ENCODE data around the gene CTNND1.
"Not testable (repeated sequence)": the region's sequence is repeated elsewhere in the genome, so short reads cannot be mapped to it uniquely, and the experiment has no call there.

The CTNND1 gene, protein sequence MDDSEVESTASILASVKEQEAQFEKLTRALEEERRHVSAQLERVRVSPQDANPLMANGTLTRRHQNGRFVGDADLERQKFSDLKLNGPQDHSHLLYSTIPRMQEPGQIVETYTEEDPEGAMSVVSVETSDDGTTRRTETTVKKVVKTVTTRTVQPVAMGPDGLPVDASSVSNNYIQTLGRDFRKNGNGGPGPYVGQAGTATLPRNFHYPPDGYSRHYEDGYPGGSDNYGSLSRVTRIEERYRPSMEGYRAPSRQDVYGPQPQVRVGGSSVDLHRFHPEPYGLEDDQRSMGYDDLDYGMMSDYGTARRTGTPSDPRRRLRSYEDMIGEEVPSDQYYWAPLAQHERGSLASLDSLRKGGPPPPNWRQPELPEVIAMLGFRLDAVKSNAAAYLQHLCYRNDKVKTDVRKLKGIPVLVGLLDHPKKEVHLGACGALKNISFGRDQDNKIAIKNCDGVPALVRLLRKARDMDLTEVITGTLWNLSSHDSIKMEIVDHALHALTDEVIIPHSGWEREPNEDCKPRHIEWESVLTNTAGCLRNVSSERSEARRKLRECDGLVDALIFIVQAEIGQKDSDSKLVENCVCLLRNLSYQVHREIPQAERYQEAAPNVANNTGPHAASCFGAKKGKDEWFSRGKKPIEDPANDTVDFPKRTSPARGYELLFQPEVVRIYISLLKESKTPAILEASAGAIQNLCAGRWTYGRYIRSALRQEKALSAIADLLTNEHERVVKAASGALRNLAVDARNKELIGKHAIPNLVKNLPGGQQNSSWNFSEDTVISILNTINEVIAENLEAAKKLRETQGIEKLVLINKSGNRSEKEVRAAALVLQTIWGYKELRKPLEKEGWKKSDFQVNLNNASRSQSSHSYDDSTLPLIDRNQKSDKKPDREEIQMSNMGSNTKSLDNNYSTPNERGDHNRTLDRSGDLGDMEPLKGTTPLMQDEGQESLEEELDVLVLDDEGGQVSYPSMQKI

DNA sequence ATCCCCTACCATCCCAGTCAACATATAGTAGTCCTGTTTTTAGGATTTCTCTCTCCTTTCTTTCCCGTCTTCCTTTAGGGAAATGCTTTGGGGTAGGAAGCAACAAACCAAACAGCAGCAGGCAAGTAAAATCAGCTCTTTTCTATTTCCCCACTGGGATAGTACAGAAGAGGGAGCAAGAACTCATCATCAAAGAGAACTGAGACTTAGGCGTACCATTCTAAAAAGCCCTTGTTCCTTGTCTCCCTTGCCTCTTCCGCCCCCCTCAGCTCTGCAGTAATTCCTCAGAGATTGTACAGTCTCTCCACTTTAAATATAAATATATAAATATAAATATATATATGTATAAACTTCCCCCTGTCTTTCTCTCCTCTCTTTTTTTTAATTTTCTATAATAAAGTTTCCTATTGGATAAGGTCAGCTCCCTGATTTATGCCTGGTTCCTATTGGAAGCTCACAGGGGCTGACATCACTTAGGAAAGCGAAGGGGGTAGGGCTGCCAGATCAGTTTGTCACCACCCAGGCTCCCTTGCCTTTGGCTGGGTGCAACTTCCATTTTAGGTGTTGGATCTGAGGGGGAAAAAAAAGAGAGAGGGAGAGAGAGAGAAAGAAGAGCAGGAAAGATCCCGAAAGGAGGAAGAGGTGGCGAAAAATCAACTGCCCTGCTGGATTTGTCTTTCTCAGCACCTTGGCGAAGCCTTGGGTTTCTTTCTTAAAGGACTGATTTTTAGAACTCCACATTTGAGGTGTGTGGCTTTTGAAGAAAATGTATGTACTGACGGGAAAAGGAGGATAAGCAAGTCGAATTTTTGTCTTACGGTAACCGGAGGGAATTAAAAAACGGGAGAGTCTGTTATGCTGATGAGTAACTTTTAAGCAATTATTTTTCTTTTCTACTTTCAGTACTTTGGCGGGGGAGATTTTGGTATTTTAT, at the start of gene CTNND1:
CTNND1 (plus strand) TSS at position 502 of the 934 bp plus-strand sequence. CDS start 29,677 bp downstream, outside the sequence.
- peak; percentile 7 to 94 (median 72) for DNase-seq

DNA sequence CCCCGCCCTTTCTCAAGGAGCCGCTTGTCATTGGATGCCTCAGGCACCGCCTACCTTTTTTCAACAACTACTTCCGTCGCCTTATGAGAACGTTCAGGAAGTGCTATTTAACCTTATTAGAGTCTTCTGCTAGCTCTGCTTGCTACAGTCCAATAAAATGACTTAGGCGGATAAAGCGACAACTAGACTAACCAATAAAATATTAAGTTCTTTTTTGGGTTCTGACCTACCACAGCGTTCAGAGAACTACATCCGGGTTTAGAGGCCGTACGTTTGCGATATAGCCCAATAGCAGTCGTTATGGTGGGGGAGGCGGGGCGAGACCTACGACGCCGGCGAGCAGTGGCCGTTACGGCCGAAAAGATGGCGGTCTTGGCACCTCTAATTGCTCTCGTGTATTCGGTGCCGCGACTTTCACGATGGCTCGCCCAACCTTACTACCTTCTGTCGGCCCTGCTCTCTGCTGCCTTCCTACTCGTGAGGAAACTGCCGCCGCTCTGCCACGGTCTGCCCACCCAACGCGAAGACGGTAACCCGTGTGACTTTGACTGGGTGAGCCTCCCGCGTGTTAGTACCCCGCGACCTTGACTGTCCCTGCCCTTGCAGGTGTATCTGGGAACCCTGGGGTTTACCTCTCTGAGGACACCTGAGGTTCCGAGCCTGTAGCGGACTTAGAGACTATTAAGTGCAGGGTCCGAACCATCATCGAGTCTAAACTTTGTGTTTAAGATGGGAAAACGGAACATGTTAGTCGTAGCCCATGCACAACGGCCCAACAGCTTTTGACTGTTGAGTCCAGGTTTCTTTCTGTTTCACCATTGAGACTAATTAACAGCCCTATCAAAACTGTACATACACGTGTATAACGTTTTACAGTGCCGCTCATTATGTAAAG, 49.1 kb upstream of the CTNND1 start, which contains the start of gene TMX2:
TMX2 (plus strand) TSS at position 338 of the 895 bp plus-strand sequence; CDS start at position 364, 26 bp downstream.
- peak; percentile 53 to 100 (median 95) for DNase-seq

DNA sequence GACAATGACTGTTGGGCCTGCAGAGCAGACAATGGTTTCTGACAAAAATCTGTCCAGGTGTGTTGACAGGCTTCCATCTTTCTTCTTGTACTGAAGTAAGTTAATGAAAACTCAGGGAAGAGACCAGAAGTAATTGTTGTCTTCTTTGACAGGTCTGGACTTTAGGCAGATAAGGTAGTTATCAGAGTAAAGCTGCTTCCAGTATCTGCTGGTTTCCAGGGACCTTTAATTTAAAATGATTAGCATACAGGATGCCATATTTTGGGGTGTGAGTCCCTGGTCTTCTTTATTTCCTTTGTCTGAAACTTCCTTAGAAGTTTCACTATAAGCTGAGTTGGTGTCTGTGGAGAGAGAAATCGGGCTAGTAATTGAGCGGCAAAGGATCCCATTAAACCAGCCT, 47.8 kb upstream of the CTNND1 start:
- no peak for DNase-seq

DNA sequence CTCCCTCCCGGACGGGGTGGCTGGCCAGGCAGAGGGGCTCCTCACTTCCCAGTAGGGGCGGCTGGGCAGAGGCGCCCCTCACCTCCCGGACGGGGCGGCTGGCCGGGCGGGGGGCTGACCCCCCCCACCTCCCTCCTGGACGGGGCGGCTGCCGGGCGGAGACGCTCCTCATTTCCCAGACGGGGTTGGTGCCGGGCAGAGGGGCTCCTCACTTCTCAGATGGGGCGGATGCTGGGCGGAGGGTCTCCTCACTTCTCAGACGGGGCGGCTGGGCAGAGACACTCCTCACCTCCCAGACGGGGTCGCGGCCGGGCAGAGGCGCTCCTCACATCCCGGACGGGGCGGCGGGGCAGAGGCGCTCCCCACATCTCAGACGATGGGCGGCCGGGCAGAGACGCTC, 44.9 kb upstream of the CTNND1 start:
- not testable (repeated sequence) for DNase-seq

DNA sequence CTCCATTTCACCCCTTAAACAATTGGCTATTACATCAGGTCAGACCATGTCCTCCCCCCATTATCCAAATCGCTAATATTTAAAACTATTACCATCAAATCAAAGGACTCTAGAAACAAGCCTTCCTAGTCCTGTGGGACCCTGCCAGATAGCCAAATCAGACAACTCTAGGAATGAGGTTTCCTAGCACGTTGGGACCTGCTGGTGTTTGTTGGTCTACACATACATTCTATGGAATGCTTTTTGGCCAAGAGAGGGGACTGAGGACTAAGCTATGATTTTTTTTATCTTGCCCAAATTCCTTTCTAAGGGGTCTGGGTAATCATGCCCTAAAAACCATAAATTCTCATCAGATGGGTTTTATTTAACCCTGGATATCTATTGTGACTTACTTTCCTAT, 34.4 kb upstream of the CTNND1 start:
- no peak for DNase-seq

DNA sequence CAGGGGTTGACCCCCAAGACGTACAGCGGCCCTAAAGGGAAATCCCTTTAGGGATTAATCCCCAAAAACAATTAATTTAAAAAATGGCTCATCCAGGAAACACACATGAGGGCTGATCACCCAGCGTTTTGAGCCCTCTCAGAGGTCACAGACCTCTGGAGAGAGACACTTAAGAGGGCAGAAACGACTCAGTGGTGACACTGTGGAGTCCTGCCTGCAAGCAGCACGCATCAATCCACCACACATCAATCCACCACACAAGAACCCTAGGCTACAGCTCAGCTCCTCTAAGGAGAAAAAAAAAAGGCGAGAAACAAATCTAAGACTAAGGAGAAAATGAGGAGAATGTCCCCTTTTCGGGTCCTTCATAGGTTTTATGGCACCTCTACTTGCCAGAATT, 32.8 kb upstream of the CTNND1 start:
- no peak for DNase-seq

DNA sequence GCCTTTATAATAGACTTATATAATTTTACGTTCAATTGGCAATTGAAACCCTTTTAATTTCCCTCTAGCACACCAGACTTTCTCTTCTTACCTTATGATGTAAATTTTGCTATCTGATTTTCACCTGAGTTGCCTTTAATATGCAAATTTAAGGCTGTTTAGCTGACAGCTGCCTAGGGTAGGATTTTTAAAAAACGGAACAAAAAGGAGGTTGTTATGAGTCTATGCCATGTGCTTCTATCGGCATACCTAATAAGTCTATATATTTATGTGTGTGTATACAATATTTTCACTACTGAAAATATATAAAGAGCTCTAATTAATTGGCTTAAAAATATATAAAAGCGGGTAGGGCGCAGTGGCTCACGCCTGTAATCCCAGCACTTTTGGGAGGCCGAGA, 32.1 kb upstream of the CTNND1 start:
- DNase-seq = no peak

DNA sequence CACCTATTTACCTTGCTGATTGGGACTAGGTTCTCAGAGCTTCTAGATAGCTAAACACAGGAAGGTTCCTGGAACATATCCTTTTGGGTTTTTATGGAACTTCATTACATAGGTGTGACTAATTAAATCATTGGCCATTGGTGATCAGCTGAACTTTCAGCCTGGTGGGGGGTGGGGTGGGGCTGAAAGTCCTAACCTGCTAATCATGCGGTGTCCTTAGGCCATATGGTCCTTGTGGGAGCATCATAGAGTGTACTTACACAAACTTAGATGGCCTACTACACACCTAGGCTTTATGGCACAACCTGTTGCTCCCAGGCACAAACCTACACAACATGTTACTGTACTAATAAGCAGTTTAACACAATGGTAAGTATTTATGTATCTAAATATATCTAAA, 28.9 kb upstream of the CTNND1 start:
- DNase-seq = no peak

DNA sequence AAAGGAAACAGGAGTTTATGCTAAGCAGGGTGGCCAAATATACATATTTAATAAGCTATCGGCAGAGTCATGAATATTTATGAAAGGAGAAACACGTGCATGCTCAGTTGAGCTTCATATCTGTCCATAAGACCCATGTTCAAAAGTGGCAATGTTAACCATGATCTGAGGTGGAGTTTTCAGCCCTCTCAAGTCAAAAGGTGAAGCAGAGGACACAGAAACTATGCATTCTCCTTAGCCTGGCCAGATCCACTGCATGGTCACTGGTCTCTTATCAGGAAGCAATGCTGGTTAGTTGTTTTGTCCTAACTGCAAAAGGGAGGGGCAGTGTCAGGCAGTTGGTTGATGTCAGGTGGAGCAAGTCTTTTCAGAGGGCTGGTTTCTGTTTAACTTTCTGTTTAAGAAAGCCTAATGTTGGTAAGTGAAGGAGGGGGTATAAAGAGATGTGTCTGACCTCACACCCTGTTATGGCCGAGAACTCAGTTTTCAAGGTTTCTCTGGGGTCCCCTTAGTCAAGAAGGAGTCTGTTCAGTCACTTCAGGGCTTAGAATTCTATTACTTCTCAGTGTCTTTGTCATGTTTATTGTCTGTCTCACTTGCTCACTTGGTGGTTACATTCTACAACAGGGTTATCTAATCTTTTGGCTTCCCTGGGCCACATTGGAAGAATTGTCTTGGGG, 25.8 kb upstream of the CTNND1 start:
- no peak for DNase-seq

DNA sequence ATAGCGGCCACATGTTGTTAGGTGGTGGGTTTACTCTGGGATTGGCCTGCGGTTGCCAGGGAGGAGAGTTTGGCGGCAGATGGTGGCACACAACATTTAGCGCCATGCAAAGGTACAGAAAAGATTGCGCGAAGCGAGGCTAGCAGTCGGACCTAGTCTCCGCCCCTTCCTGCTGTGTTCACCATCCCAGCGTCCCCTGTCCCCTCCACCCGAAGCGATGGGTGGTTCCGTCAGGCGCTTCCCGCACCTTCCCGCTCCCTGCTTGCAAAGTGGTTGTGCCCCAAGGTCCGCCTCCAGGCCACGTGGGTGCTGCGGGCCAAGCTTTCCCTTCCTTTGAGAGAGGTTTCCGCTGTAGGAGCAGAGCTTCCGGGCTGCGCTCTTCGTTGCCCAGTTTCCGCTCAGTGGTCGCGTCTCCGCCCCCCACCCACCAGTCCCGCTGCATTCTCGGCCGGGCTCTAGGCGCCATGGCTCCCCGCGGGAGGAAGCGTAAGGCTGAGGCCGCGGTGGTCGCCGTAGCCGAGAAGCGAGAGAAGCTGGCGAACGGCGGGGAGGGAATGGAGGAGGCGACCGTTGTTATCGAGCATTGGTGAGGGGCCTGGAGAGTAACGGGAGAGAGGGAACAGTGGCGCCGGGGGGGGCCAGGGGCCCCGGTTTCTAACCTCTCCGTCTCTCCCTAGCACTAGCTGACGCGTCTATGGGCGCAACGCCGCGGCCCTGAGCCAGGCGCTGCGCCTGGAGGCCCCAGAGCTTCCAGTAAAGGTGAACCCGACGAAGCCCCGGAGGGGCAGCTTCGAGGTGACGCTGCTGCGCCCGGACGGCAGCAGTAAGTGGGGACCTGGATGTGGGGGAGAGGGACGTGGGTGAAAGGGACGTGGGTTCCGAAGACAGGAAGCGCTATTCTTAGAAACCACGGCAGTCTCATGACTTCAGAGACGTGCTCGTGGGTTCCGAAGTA, 20.2 kb upstream of the CTNND1 start, which contains the start of gene SELENOH:
SELENOH (plus strand) TSS at position 360 of the 955 bp plus-strand sequence; CDS start at position 465, 105 bp downstream.
- peak; percentile 58 to 96 (median 87) for DNase-seq

DNA sequence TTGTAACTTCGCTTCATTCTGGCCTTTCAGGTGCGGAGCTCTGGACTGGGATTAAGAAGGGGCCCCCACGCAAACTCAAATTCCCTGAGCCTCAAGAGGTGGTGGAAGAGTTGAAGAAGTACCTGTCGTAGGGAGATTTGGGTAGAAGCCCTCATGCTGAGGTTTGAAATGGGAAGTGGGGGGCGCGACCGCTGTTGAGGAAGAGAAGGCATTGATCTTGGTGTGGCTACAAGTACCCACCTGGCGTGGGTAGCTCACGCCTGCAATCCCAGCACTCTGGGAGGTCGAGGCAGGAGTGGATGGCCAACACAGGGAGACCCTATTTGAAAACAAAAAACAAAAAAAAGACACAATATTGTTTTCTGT, 19.5 kb upstream of the CTNND1 start:
- DNase-seq = peak in 2 of 14 donors; percentile 22 to 41

DNA sequence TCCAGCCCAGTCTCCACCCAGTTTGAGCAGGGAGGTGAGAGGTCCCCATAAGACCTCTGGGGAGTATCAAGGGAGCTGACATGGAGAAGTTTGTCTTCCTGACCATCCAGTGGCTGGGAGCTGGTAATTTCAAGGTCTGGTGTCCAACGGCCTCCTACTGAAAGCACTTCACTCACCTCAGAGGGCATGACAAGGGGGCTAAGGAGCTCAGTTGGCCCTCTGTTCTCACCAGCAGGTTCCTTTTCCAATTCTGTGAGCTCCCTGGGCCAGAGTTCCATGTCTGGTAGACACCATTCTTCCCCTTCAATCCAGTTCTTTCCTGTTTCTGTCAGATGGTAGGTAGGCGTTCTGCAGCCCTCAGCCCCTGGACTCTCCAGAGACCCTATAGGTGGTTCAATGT, 17.2 kb upstream of the CTNND1 start:
- no peak for DNase-seq

DNA sequence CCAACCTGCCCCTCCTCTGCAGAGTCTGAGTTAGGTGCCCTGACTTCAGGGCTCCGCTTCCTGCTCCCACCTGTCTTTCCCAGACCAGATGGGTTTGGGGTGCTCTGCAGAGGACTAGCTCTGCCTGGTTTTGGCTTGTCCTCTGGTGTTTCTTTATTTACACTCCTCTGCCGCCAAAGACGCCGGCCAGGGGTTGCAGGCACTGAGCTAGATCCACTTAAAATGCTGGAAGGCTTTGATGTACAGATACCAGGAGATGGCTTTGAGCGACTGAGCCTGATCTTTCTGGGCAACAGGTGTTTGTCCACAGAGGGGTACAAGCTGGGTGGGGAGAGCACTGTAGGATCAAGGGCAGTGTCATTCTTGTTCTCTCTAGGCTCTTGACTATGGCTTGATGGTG, 16.4 kb upstream of the CTNND1 start:
- DNase-seq = no peak

DNA sequence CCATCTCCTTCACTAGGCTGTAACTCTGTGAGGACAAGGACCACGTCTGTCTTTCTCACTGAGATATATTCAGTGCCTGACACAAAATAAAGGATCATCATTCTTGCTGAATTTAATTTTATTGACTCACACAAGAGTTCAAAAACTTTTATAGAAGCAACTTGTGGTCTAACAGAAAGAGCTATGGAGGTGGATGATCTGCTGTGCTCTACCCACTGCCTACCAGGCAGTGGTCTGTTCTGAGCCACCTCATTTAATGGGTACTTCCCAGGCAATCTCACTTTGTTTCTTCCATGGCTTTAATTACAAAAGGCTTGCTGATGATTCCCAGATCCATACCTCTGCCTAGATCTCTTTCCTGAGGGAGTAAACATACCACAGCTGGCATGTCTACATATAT, 14.7 kb upstream of the CTNND1 start:
- DNase-seq = no peak

DNA sequence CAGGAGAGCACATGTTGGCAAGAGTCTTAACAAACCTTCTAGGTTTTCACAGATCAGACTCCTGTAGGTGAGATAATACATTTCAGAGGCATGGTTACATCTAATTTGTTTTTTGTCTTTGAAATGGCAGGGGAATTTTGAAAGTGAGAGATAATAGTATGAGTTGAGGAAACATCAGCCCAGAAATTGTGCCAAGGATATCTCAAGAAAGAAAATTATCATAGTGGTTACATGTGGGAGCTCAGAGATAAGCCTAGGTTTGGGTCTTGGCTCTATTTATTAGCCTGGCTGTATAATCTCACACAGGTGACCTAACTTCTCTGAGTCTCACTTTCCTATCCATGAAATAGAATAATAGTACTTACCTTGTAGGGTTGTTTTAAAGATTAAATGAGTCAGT, 10.4 kb upstream of the CTNND1 start:
- DNase-seq = no peak

DNA sequence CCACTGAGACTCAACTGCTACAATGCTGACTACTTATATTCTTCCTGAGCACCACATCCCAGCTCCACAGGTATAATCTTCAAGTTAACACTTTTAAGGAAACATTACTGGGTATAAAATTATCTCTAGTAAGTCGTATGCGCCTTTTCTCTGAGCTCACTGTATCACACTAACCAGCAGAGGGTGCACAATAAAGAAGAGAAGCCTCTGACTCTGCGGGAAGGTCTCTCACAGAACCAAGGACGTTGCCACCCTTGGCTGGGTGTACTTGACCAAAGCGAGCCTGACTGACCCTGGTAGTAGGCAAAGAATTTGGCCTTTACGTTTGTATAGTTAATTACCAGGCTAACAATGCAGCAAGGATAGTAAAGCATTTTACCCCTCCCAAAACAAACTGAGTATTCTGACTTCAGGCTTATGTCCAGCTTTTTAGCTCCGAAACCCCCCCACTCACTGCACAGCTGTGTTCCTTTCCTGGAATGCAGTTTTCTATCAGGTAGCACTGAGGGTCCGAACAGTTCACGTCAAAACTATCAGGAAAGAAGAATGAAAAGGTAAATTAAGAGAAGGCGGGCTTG, 9.8 kb upstream of the CTNND1 start, which contains the start of gene BTBD18:
BTBD18 (minus strand) TSS at position 144 of the 578 bp plus-strand sequence. CDS start 631 bp downstream, outside the sequence.
- DNase-seq = no peak

DNA sequence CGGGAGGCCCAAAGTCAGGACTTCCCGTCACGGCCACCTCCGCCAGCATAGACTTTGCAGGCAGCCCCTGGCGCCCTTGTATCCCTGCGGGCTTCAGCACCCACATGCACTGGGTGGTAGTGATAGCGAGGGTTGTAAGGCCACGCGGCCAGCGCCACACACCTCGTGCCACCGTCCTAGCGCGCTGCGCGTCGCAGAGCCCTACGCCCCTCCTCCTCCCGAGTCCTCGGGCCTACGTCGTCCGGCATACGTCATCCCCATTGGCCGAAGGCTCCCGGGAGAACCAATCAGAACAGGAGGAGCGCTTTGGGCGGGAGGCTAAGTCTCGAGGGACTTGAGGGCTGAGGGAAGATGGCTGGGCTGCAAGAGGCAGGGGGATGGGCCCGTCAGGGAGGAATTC, 8.6 kb upstream of the CTNND1 start:
- DNase-seq = no peak

DNA sequence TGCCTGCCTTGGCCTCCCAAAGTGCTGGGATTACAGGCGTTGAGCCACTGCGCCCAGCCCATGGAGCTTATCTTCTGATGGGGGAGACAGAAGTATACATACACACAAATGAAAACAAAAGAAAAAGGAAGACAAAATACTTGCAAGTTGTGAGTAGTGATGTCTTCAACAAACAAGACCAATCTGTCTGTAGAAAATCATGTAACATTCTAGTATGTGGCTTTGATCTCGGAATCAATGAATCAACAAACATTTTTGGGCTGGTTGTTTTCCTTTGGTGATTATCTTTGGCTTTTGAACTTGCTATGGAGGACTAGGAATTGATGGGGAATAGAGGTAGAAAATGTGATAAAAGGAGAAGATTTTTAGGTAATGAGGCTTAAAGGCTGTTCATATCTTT, 3.4 kb upstream of the CTNND1 start:
- DNase-seq = no peak

Measured in C1 segment of cervical spinal cord (tissue), 14 donors.